Measurements from ENCODE around the gene DDX27. TPM values are rescaled to one million over a fixed set of nuclear protein-coding genes. Genes with fewer than 3 reads are reported as not detected.

The DDX27 gene
- total and polyA plus RNA-seq, 2 of the 13 experiments (the other 11 are each of a cell fraction or from before 2014, with no cell fraction given) = 42.6 to 72.8 TPM

GRCh38 chr20:49237531-49237930 lies 18.3 kb downstream of the DDX27 start:
- H3K9me3 ChIP-seq (ENCODE audit: low read length) = no peaks in the 10 kb centered on the region
- TF ChIP-seq FUBP1 (CRISPR knock-in tag; IDR thresholded peaks at IDR 0.05; ENCODE audit: borderline replicate concordance) = no peak
- intact Hi-C loops (cut with micrococcal nuclease; ENCODE audit: unreplicated experiment) (no loop called here), in situ Hi-C loops (cut with HindIII; ENCODE audit: extremely low pct_ligation_motif_present, low pct_unique_long_range_greater_than_20kb) (no loop called here)
- no peak overlapping the region for H3K4me3 ChIP-seq (replicated peaks in 1 of 3; ENCODE audit: insufficient read depth in 1 of 3, low read depth in 2 of 3, low read length in 3 of 3)
- H2AFZ ChIP-seq (ENCODE audit: low read length) = no peak overlapping the region
- ChIA-PET CTCF (ENCODE audit: low intra/inter-chr PET ratio, low total read pairs) (no interaction called here), POLR2A (interaction anchor here (2.3 kb wide), 2 partner anchors 9 to 18 kb away, joined by 11 read pairs; partner anchors contain the start of gene DDX27)
- no peak overlapping the region for H3K9ac ChIP-seq (ENCODE audit: insufficient read depth, low read depth, low read length)
- H3K27me3 ChIP-seq (ENCODE audit: control insufficient read depth in 1 of 2, insufficient read depth in 2 of 2, low read length in 2 of 2) = no peaks in the 10 kb centered on the region
- WGBS (ENCODE audit: low lambda C conversion rate) = 91% methylated on average over 4 of the region's 4 CpGs
- peaks cover 54 to 84% of the 10 kb centered on the region in 2 experiments for H3K36me3 ChIP-seq (replicated peaks in 1 of 2; ENCODE audit: control insufficient read depth in 1 of 2, insufficient read depth in 2 of 2, low read length in 2 of 2)
- no peak for DNase-seq (ENCODE audit: low spot score)
- no peaks in the 10 kb centered on the region for H4K20me1 ChIP-seq (ENCODE audit: insufficient read depth, low read length)
- no peak overlapping the region for H3K4me2 ChIP-seq (ENCODE audit: low read depth, low read length)
- ATAC-seq = no peak
- H3K27ac ChIP-seq (ENCODE audit: extremely low read length, insufficient read depth, low read length) = no peak overlapping the region
- no peaks in the 10 kb centered on the region for H3K4me1 ChIP-seq (ENCODE audit: insufficient read depth, low read length)
- no TSS peak for BruUV-seq (replicated peaks)
- FAIRE-seq = no peak
- H3K79me2 ChIP-seq (ENCODE audit: insufficient read depth, low read length) = no peaks in the 10 kb centered on the region

GRCh38 chr20:49245921-49246740 lies 26.9 kb downstream of the DDX27 start:
- in situ Hi-C loops (cut with HindIII; ENCODE audit: extremely low pct_ligation_motif_present, low pct_unique_long_range_greater_than_20kb) (loop anchor here (5.0 kb wide), 1 partner anchor 76 kb away; no protein-coding TSS in a partner anchor), intact Hi-C loops (cut with micrococcal nuclease; ENCODE audit: unreplicated experiment) (loop anchor here (1.0 kb wide), 2 partner anchors 31 to 74 kb away; no protein-coding TSS in a partner anchor)
- Histone ChIP-seq H3K79me2 (ENCODE audit: insufficient read depth, low read length) (no peaks in the 10 kb centered on the region), H3K9ac (ENCODE audit: insufficient read depth, low read depth, low read length) (no peak overlapping the region), H3K9me3 (ENCODE audit: low read length) (no peaks in the 10 kb centered on the region), H3K36me3 (replicated peaks in 1 of 2; ENCODE audit: control insufficient read depth in 1 of 2, insufficient read depth in 2 of 2, low read length in 2 of 2) (peaks cover 59 to 87% of the 10 kb centered on the region in 2 experiments), H3K27ac (ENCODE audit: extremely low read length, insufficient read depth, low read length) (no peak overlapping the region), H4K20me1 (ENCODE audit: insufficient read depth, low read length) (no peaks in the 10 kb centered on the region), H3K27me3 (ENCODE audit: control insufficient read depth in 1 of 2, insufficient read depth in 2 of 2, low read length in 2 of 2) (no peaks in the 10 kb centered on the region), H3K4me2 (ENCODE audit: low read depth, low read length) (no peak overlapping the region), H2AFZ (ENCODE audit: low read length) (no peak overlapping the region), H3K4me3 (replicated peaks in 1 of 3; ENCODE audit: insufficient read depth in 1 of 3, low read depth in 2 of 3, low read length in 3 of 3) (no peak overlapping the region), H3K4me1 (ENCODE audit: insufficient read depth, low read length) (no peaks in the 10 kb centered on the region)
- FAIRE-seq = peak; percentile 85
- ChIA-PET POLR2A (interaction anchor here (0.7 to 1.8 kb wide), 5 partner anchors 8 to 35 kb away, joined by 3 to 11 read pairs (median 5); partner anchors contain the start of genes DDX27 and ZNFX1), CTCF (ENCODE audit: low intra/inter-chr PET ratio, low total read pairs) (interaction anchor here (0.6 kb wide), 1 partner anchor 119 kb away, joined by 3 read pairs; no protein-coding TSS in a partner anchor)
- DNase-seq (ENCODE audit: low spot score) = peak; percentile 68
- ATAC-seq = peak; percentile 87
- BruUV-seq (replicated peaks) = TSS peak; percentile 17
- WGBS (ENCODE audit: low lambda C conversion rate) = 55% methylated on average over 3 of the region's 3 CpGs
- no peak for TF ChIP-seq RAD51 (IDR thresholded peaks at IDR 0.05; ENCODE audit: borderline replicate concordance)
- no peak for TF ChIP-seq SALL2 (CRISPR knock-in tag; IDR thresholded peaks at IDR 0.05)
- TF ChIP-seq PATZ1 (CRISPR knock-in tag; IDR thresholded peaks at IDR 0.05) = 0 out of 2 replicates have a peak, but pooled peaks have one; percentile 21
- TF ChIP-seq IRF1 (CRISPR knock-in tag; IDR thresholded peaks at IDR 0.05; ENCODE audit: low read depth) = no peak
- peak; percentile 25 for TF ChIP-seq POLR2AphosphoS5 (IDR thresholded peaks at IDR 0.05; ENCODE audit: low read depth, low read length)
- no peak for TF ChIP-seq HCFC1 (IDR thresholded peaks at IDR 0.05; ENCODE audit: low read depth, low read length)
- TF ChIP-seq ZBTB42 (CRISPR knock-in tag; IDR thresholded peaks at IDR 0.05) = no peak
- peak; percentile 56; the same call in 1 of the 2 replicates for TF ChIP-seq MIXL1 (CRISPR knock-in tag; IDR thresholded peaks at IDR 0.05)
- no peak for TF ChIP-seq KMT2B (CRISPR knock-in tag; IDR thresholded peaks at IDR 0.05)
- TF ChIP-seq ZNF766 (CRISPR knock-in tag; IDR thresholded peaks at IDR 0.05; ENCODE audit: borderline replicate concordance) = no peak
- TF ChIP-seq CCAR2 (optimal IDR thresholded peaks at IDR 0.05; ENCODE audit: low read depth, low read length) = no peak
